HG03066 (cell line): Measurements from ENCODE around the gene DCTN5.
"Not testable (repeated sequence)": the region's sequence is repeated elsewhere in the genome, so short reads cannot be mapped to it uniquely, and the experiment has no call there.

ENCODE experiments used
- ATAC-seq: cut with Tn5 transposase; IDR thresholded peaks from one replicate; pipeline ENCODE4 v1.9.1; 2021; ENCODE audit warnings: low read depth; ENCODE audit not compliant: unreplicated experiment

DCTN5 gene

DNA sequence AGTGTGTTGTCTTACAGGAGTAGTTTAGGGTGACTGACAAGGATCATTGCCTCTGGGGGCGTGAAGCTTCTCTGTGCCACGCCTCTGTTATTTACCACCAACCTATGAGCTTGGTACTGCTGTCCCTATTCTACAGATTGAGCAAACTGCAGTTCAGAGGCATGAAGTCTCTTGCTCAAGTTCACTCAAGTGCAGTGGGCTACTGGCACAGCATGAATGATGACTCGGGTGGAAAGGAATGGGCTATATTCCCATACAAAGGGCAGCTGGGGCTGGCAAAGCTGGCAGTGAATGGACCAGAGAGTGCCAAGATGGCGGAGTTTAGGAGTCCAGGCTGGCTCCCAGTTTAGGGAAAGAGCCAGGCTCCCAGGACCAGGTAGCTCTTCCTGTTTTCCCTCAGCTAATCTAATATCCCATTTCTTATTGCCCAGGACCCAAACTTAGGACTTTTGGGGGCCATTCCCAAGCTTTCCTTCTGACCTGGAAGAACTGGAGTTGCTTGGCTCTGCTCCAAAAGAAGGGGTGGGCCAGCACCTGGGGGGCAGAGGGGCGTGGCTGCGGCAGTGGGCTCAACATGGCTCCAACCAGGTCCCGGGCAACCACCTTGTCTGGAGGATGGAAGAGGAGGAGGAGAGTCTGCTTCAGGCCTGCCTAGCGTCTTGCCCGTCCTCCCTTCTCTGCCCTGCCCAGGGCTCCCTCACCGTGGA lies 50.4 kb downstream of the DCTN5 start:
- no peak for ATAC-seq

GRCh38 chr16:23692190-23692837 lies 51.0 kb downstream of the DCTN5 start:
- ATAC-seq: no peak

DNA sequence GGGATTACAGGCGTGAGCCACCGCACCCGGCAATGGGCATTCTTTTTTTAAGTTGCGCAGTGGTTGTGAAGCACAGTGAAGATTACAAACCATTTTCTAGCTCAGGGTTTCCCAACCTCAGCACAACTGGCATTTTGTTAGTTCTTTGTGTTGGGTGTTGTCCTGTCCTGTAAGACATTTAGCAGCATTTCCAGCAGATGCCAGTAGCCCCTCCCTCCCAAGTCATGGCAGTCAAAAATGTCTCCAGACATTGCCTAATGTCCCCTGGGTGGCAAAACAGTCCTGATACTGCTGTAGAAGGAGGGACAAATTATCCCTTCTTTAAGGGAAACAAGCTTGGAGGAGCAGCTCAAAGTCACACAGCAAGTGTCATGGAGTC lies 53.0 kb downstream of the DCTN5 start:
- no peak for ATAC-seq

- ATAC-seq: no peak
Observed at GRCh38 chr16:23694644-23695373, 53.5 kb downstream of the DCTN5 start.

DNA sequence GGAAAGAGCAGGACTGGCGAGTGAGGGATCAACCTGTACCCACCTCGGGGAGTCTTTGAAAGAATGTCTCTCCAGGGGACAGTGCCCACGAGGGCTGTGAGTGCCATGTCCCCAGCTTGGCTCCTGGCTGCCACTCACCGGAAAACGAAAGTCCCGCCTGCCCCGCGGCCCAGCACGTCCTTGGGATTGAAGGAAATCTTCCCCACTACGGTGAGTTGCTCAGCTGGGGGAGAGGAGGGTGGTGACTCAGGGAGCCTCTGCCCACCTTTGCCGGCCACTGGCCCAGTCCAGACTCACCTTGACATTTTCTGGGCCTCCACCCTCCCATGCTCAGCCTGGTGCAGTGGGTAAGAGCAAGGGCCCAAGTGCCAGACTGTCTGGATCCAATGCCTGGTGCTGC lies 54.5 kb downstream of the DCTN5 start:
- no peak for ATAC-seq

- no peak for ATAC-seq
Observed at GRCh38 chr16:23699100-23699499, 57.8 kb downstream of the DCTN5 start.

- no peak for ATAC-seq
Observed at GRCh38 chr16:23700093-23700492, 58.8 kb downstream of the DCTN5 start.

DNA sequence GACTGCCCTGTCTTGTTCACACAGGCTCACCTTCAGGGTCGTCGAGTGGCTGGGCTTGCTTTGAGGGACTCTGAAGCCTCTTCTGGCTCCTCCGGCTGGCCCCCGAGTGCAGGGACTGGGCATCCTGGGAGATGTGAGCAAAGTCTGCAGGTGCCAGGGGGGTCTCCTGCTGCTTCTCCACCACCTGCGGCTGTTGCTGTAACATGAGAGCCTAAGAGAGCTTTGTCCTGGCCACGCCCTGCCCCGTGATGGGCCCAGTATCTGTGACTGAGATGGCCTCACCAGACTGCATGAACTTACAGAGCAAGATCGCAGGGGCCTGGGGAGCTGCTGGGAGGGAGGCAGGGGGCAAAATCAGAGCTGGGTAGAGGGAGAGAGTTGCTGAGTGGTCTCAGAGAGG lies 59.2 kb downstream of the DCTN5 start:
- ATAC-seq: no peak

DNA sequence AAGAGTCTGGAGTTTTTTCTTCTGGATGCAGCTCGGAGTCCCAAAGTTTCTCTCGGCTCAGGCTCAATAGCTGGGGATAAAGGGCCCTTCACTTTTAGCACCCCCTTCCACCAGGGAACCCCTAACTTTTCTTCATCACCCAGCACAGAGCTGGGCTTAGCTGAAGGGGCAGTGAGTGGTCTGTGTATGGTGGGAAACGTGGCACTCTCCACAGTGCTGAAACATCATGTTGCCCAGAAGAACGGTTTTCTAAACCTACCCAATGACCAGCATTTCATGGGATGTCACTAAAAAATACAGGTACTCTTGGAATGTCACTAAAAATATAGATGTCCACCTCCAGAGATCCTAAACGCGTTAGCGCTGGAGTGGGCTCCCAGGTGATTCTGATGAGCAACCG lies 59.8 kb downstream of the DCTN5 start:
- ATAC-seq: no peak

- no peak for ATAC-seq
Observed at GRCh38 chr16:23702951-23703350, 61.7 kb downstream of the DCTN5 start.

- no peak for ATAC-seq
Observed at GRCh38 chr16:23704772-23705516, 63.7 kb downstream of the DCTN5 start.

GRCh38 chr16:23705517-23705902 lies 64.2 kb downstream of the DCTN5 start:
- no peak for ATAC-seq

DNA sequence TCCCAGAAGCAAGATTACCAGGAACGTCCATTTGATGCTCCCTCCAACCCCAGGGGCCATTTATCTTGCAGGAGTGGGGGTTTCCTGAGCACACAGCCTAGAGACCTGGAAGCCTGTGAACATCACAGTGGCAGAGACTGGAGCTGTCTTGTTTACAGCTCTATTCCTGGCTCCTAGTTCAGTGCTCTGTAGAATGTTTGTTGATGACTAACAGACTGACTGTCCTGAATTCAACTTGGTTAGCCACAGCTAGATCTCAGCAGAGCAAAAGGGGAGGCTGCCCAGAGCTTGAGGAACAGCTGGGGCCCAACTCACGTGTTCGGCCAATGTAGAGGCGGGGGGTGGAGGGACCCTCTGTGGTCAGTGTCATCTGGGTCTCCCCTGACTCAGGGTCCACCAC lies 65.2 kb downstream of the DCTN5 start:
- ATAC-seq: no peak

DNA sequence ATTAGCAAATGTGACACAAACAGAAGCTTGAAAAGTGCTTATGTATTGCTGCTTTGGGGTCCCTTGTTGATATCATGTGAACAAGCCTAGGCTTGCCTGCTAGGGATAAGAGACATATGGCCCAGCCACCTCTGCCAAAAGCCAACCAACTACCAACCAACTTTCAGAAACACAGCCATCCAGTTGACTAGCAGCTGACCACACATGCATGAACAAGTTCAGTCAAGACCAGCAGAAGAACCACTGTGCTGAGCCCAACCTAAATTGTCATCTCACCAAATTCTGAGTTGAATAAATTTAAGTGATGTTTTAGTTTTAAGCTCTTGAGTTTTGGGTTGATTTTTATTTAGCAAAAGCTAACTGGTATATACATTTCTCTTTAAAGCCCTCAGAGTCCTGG lies 68.3 kb downstream of the DCTN5 start:
- no peak for ATAC-seq

DNA sequence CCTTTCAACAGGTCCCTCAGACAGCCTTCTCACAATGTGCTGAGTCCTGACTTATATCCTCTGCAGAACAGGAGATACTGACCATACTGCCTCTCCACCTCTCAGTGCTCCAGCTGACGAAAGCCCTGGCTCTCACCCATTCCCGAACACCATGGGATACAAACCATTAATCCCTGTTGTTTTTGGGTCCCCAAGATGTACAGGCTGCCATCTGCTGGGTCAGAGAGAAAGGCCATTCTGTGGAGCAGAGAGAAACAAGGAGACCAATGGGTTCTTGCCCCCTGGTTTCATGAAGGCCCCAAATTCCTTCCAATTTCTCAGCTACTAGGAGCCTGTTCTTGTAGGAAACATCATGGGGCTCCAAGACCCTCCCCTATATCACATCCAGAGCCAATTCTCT lies 68.7 kb downstream of the DCTN5 start:
- no peak for ATAC-seq

GRCh38 chr16:23710504-23710903 lies 69.2 kb downstream of the DCTN5 start:
- no peak for ATAC-seq

DNA sequence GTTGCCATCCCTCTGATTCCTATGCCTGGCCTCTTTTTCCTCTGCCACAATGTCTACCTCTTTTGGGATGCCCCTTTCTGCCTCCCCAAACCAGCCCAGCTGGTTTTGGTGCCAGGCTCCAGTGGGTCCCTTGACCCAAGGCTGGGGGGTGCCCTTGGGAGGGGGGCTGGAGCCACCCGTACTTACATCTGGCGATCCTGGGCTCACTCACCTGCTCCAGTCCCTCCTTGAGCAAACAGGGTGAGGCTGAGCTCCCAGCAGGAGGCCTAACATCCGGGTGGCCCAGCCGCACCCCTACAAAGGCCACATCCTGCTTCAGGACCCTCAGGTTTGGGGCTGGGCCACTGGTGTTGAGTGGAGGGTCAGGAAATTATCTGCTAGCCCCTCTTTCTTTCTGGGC lies 70.5 kb downstream of the DCTN5 start:
- ATAC-seq: no peak

DNA sequence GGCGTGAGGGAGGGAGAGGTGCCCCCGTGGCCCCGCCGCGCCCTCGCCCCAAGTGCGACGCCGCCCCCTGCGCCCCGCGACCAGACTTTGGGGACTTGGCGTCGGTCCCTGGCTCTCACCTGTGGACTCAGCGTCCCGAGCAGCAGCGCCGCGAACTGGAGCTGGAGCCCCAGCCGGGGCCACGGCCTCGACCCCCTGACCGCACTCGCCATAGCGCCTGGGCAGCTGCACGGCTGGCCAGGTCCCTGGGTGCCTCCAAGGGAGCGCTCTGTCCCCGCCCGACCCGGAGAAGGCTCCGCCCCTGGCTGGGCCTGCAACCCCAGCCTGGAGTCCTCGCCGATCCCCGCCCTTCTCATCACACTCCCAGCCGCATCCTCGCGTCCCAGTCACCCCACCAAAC lies 71.7 kb downstream of the DCTN5 start, which contains the start of gene ERN2:
TSS of gene ERN2 (minus strand) at position 247 of the 400 bp plus-strand sequence. CDS start at position 212, 35 bp downstream.
- no peak for ATAC-seq

DNA sequence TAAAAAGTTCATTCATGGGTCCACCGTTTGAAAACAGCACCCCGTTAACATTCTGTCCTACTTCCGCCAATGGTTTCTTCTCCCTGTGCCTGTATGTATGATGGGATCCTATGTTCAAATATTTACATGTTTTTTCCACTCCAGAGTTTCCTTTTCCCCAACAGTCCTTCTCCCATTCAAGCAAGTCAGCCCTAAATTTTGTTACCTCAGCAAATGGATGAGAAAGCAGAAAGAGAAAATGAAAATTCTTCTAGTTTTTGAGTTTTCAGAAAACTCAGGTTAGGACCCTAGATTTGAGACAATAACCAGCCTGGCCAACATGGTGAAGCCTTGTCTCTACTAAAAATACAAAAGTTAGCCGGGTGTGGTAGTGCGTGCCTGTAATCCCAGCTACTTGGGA lies 75.2 kb downstream of the DCTN5 start:
- ATAC-seq: no peak

DNA sequence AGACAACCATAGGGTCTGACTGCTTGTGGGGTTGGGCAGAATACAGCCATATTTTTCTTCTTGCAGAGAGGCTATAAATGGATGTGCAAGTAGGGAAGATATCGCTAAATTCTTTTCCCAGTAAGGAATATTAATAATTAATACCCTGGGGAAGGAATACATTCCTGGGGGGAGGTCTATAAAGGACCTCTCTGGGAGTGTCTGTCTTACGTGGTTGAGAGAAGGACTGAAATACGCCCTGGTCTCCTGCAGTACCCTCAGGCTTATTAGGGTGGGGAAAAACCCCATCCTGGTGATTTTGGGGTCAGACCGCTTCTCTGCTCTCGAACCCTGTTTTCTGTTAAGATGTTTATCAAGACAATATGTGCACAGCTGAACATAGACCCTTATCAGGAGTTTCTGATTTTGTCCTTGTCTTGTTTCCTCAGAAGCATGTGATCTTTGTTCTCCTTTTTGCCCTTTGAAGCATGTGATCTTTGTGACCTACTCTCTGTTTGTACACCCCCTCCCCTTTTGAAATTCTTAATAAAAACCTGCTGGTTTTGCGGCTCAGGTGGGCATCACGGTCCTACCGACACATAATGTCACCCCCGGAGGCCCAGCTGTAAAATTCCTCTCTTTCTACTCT lies 81.5 kb downstream of the DCTN5 start:
- ATAC-seq: not testable (repeated sequence)
